PC-9 (cell line): ENCODE results near the gene KIAA1958.

Experiments used
- CTCF ChIP-seq: fragments of 200-600 bp; sonication (generic); conservative IDR thresholded peaks from 2 replicates; pipeline ENCODE4 v1.6.1; 2017; ENCODE audit warnings: mixed run types, antibody characterized with exemption, mild to moderate bottlenecking, moderate library complexity
- EZH2 ChIP-seq: fragments of 200-600 bp; sonication (generic); IDR thresholded peaks from 2 replicates; pipeline ENCODE4 v1.8.0; 2017; ENCODE audit warnings: antibody characterized with exemption, low read depth

- TF ChIP-seq EZH2 = no peak
- TF ChIP-seq CTCF = no peak
Measured at GRCh38 chr9:112569186-112569585, 82.6 kb downstream of the KIAA1958 start.
